Left lung (tissue), 10 donors: Measurements from ENCODE around the gene ATF5. TPM values are rescaled to one million over a fixed set of nuclear protein-coding genes. Genes with fewer than 3 reads are reported as not detected.

Experiments
- ATAC-seq: fragments of 200-7000 bp; cut with Tn5 transposase; one replicate; pipeline ENCODE4 v1.9.1; 2020; ENCODE audit warnings: moderate library complexity
- DNase-seq, 4 donors: peaks; one replicate each; pipeline ENCODE4 v3.0.0-alpha.2; 2013 to 2020
- H3K27ac ChIP-seq, 2 donors: fragments of 200-600 bp; sonication (generic) in 1 of 2; one replicate each; pipeline versions ENCODE4 v1.5.0 to v1.8.0; 2020 to 2021
- H3K27me3 ChIP-seq, 2 donors: fragments of 200-600 bp; sonication (generic) in 1 of 2; one replicate each; pipeline versions ENCODE4 v1.5.0 to v1.8.0; 2020 to 2021
- H3K36me3 ChIP-seq, 2 donors: fragments of 200-600 bp; sonication (generic) in 1 of 2; one replicate each; pipeline versions ENCODE4 v1.5.0 to v1.8.0; 2020 to 2021
- H3K4me1 ChIP-seq, 2 donors: fragments of 200-600 bp; one replicate each; pipeline ENCODE4 v1.8.0; 2021
- H3K4me3 ChIP-seq, 2 donors: fragments of 200-600 bp; sonication (generic) in 1 of 2; one replicate each; pipeline versions ENCODE4 v1.5.0 to v1.8.0; 2020 to 2021; ENCODE audit warnings: mild to moderate bottlenecking in 1 of 2
- H3K9me3 ChIP-seq, 2 donors: fragments of 200-600 bp; sonication (generic) in 1 of 2; one replicate each; pipeline versions ENCODE4 v1.5.0 to v1.8.0; 2020 to 2021
- CTCF ChIP-seq, 2 donors: fragments of 200-600 bp; sonication (generic) in 1 of 2; IDR thresholded peaks; one replicate each; pipeline versions ENCODE4 v1.5.0 to v1.8.0; 2021; ENCODE audit warnings: antibody characterized with exemption in 2 of 2
- intact Hi-C, 2 donors: fragments of 100-400 bp; cut with DNase I; formaldehyde crosslinking; loops; one replicate each; pipeline versions ENCODE4 v1.11.2 to v1.14.2; 2022
- polyA plus RNA-seq, 6 donors: library from polyadenylated mRNA; unstranded; fragments of 120-200 nt; gene quantifications; one replicate each; pipeline ENCODE4 v1.2.1, GENCODE V29; 2013; ENCODE audit not compliant: insufficient read length in 6 of 6
- total RNA-seq, 2 donors: library from RNA; stranded (reverse); fragmentation: NEBNext Ultra II Directional; extraction: Animal tissue kit (Norgen Biotek cat#: 25700); gene quantifications; one replicate each; pipeline ENCODE4 v1.2.1, GENCODE V29; 2021
- donor health status: DM: no; HTN: yes; CAD: no.
- donor health status: DM: no; HTN: no; CAD: no.

The ATF5 gene
- total and polyA plus RNA-seq, 8 donors: 17.4 to 29.6 (median 25.8) TPM

GRCh38 chr19:49889687-49890348, 39.2 kb upstream of the ATF5 start:
- ATAC-seq (peak; percentile 86), DNase-seq (peak; percentile 54 to 95 (median 80))
- Histone ChIP-seq H3K27ac (no peak overlapping the region), H3K4me1 (peaks cover 0 to 12% of the 10 kb centered on the region in 2 donors), H3K36me3 (peaks cover 0 to 34% of the 10 kb centered on the region in 2 donors), H3K4me3 (peak overlapping the region; percentile 11 to 36), H3K9me3 (no peaks in the 10 kb centered on the region), H3K27me3 (peaks cover 0 to 12% of the 10 kb centered on the region in 2 donors)
- TF ChIP-seq CTCF (IDR thresholded peaks at IDR 0.05): peak; percentile 66 to 75
- intact Hi-C loops: no loop called here

GRCh38 chr19:49890349-49891311, 38.4 kb upstream of the ATF5 start:
- peaks cover 0 to 26% of the 10 kb centered on the region in 2 donors for H3K36me3 ChIP-seq
- TF ChIP-seq CTCF (IDR thresholded peaks at IDR 0.05): peak in 1 of 2 donors; percentile 3
- peak overlapping the region; percentile 11 to 36 for H3K4me3 ChIP-seq
- DNase-seq (peak in 1 of 4 donors; percentile 84), ATAC-seq (peak; percentile 83)
- H3K9me3 ChIP-seq: no peaks in the 10 kb centered on the region
- H3K4me1 ChIP-seq: peaks cover 0 to 12% of the 10 kb centered on the region in 2 donors
- peaks cover 0 to 12% of the 10 kb centered on the region in 2 donors for H3K27me3 ChIP-seq
- H3K27ac ChIP-seq: no peak overlapping the region
- intact Hi-C loops: no loop called here

- H3K27ac ChIP-seq: no peak overlapping the region
- H3K4me3 ChIP-seq: no peak overlapping the region
- DNase-seq: peak in 1 of 4 donors; percentile 66
- H3K36me3 ChIP-seq: peaks cover 0 to 19% of the 10 kb centered on the region in 2 donors
- no peaks in the 10 kb centered on the region for H3K9me3 ChIP-seq
- H3K4me1 ChIP-seq: peaks cover 0 to 19% of the 10 kb centered on the region in 2 donors
- no peak for ATAC-seq
- TF ChIP-seq CTCF (IDR thresholded peaks at IDR 0.05): no peak
- H3K27me3 ChIP-seq: peaks cover 0 to 12% of the 10 kb centered on the region in 2 donors
- intact Hi-C loops: no loop called here
Observed at GRCh38 chr19:49891393-49891792, 37.6 kb upstream of the ATF5 start.

- Histone ChIP-seq H3K9me3 (no peaks in the 10 kb centered on the region), H3K4me1 (peaks cover 7 to 31% of the 10 kb centered on the region in 2 donors), H3K27ac (no peak overlapping the region), H3K36me3 (peaks cover 0 to 8% of the 10 kb centered on the region in 2 donors), H3K4me3 (no peak overlapping the region), H3K27me3 (peaks cover 0 to 12% of the 10 kb centered on the region in 2 donors)
- TF ChIP-seq CTCF (IDR thresholded peaks at IDR 0.05): no peak
- ATAC-seq: no peak
- intact Hi-C loops: no loop called here
- no peak for DNase-seq
Observed at GRCh38 chr19:49892716-49893115, 36.3 kb upstream of the ATF5 start.
